Hematopoietic multipotent progenitor cell (in vitro differentiated cells): Measurements from ENCODE around the gene BLTP3B. TPM values are rescaled to one million over a fixed set of nuclear protein-coding genes. Genes with fewer than 3 reads are reported as not detected.

Experiments
- DNase-seq, 3 donors: peaks; one replicate each; pipeline ENCODE4 v3.0.0-alpha.2; 2011 to 2015; ENCODE audit warnings: low read depth in 2 of 3, low spot score in 2 of 3
- small RNA-seq: library from RNA; depleted of rRNA; stranded (forward); fragments of <200 nt; gene quantifications from one replicate; pipeline ENCODE3, GENCODE V24; 2012
- total RNA-seq: library from RNA; depleted of rRNA; stranded (reverse); fragments of >200 nt; gene quantifications from one replicate; pipeline ENCODE4 v1.2.3, GENCODE V29; 2012

The BLTP3B gene
- total RNA-seq, 1 donor, result 10.2 TPM

DNA sequence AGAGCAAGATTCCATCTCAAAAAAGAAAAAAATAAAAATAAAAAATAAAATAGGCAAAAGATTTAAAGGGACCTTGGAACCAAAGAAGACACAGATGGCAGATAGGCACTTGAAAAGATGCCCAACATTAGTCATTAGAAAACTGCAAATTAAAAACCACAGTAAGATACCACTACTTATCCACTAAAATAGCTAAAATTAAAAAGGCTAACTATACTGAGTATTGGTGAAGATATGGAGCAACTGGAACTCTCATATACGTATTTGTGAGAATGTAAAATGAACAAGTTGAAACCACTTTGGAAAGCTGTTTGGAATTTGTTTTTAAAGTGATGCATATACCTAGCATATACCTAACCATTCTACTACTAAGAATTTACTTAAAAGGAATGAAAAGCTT is 22.3 kb downstream of the BLTP3B start:
- DNase-seq, result no peak

DNA sequence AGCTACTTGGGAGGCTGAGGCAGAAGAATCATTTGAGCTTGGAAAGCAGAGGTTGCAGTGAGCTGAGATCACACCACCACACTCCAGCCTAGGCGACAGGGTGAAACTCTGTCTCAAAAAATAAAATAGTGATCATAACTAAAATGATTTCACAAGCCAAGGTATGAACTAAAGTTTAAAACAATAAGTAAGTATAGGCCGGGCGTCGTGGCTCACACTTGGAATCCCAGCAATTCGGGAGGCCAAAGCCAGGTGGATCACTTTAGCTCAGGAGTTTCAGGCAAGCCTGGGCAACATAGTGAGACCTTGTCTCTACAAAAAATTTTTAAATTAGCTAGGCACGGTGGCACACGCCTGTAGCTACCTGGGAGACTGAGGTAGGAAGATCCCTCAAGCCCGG is 27.4 kb downstream of the BLTP3B start:
- no peak for DNase-seq

DNA sequence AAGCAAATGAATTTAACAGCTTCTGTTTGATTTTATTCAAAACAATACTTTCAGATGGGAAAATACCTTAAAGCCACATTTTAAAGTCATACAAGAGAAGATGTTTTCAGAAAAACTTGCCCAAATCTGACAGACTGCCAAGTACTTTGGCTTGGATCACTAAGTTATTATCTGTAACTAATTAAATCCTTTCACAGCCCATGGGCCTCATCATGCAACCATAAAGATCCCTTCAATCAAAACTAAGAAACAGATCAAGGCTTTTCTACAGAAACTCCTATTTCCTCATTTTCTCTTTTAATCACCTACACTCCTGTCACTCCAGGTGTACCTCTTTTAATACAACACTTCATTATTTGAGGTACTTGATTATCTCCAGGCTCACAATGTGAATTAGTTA is 28.1 kb downstream of the BLTP3B start:
- no peak for DNase-seq

DNA sequence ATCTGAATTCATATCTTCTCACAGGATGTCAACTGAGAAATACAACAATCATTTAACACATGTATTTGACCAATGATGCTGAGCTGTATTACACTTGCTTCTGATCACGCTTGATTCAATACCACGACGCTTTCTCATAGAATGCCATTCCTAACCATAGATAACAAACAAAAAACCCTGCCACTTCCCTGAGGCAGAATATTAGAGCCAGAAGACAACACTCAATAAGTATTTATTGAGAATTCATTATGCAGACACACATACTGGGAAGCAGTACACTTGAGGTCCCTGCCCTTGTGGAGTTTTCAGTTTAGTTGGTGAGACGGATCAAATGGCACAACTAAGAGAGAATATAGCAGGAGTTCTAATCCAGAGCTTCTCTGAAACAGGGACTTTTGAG is 32.4 kb downstream of the BLTP3B start:
- no peak for DNase-seq

DNA sequence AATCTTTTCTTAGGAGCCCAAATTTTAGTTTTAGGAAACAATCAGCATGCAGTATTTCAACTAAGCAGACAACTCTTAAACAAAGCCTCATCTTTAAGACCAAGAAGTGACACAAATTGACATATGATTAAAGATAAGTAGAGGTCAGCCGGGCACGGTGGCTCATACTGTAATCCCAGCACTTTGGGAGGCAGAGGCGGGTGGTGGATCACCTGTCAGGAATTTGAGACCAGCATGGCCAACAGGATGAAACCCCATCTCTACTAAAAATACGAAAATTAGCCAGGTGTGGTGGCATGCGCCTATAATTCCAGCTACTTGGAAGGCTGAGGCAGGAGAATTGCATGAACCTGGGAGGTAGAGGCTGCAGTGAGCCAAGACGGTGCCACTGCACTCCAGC is 35.8 kb downstream of the BLTP3B start:
- DNase-seq, result no peak

DNA sequence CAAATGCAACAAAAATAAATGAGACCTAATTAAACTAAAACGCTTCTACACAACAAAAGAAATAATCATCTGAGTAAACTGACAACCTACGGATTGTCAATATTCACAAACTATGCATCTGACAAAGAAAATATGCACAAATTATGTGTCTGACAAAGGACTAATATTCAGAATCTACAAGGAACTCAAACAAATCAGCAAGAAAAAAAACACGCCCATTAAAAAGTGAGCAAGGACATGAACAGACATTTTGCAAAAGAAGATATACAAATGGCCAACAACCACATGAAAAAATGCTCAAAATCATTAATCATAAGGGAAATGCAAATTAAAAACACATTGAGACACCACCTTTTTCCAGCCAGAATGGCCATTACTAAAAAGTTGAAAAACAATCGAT is 37.0 kb downstream of the BLTP3B start:
- no peak for DNase-seq

DNA sequence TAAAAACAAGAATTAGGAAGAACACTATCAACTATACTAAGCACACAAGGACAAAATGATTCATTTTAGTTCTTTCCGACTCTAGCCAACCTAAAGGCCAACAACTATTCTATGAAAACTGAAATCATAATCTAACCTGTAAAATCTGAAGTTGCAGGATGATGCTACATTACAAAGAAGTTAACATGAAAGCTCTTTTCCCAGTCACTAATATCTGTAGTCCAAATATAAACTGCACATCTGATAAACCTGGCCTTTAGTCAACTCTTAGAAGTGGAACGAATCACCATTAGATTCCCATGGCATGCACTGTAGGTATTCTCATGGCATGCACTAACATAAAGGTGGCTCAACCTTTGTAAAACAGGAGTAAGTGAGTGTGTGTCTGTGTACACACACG is 41.7 kb downstream of the BLTP3B start:
- DNase-seq, result no peak

Small RNAs within 50 kb of the gene (small RNA-seq; reads per million reads assigned to genes)
- gene MIR1827 (not detected), gene RN7SL176P (not detected)

Other genes with a start within 250 kb of the BLTP3B start
- not detected for gene ANKS1B, start 157.9 kb downstream of the BLTP3B start, total RNA-seq
- gene ACTR6, start 57.9 kb upstream of the BLTP3B start, total RNA-seq, result 8.1 TPM
- gene DEPDC4, start 124.2 kb upstream of the BLTP3B start, total RNA-seq, result 0.27 TPM
- gene SCYL2, start 124.3 kb upstream of the BLTP3B start, total RNA-seq, result 18.0 TPM
- not detected for gene SLC17A8, start 214.2 kb upstream of the BLTP3B start, total RNA-seq